Subcutaneous abdominal adipose tissue (tissue), 5 donors: Measurements from ENCODE around the gene PTPN4.
A peak's percentile ranks its signal among the peaks of the same experiment; 100 is the strongest.

ENCODE experiments used
- H3K27ac ChIP-seq: one replicate; pipeline ENCODE4 v1.7.0; 2013; ENCODE audit warnings: low read depth, mild to moderate bottlenecking, inconsistent platforms, low read length, moderate library complexity
- H3K27me3 ChIP-seq, 5 donors: one replicate each; pipeline ENCODE4 v1.7.0; 2013; ENCODE audit warnings: low read length in 5 of 5, inconsistent platforms in 1 of 5; ENCODE audit not compliant: control insufficient read depth in 5 of 5, insufficient read depth in 4 of 5
- H3K36me3 ChIP-seq, 5 donors: one replicate each; pipeline ENCODE4 v1.7.0; 2013; ENCODE audit warnings: low read length in 5 of 5; ENCODE audit not compliant: control insufficient read depth in 5 of 5, insufficient read depth in 5 of 5
- H3K4me1 ChIP-seq, 5 donors: one replicate each; pipeline ENCODE4 v1.7.0; 2013; ENCODE audit warnings: low read length in 5 of 5, mild to moderate bottlenecking in 3 of 5, moderate library complexity in 1 of 5; ENCODE audit not compliant: control insufficient read depth in 5 of 5, insufficient read depth in 5 of 5
- H3K4me3 ChIP-seq, 5 donors: one replicate each; pipeline ENCODE4 v1.7.0; 2013; ENCODE audit warnings: low read length in 5 of 5, low read depth in 1 of 5
- H3K9ac ChIP-seq, 5 donors: one replicate each; pipeline ENCODE4 v1.7.0; 2013; ENCODE audit warnings: low read length in 5 of 5, mild to moderate bottlenecking in 4 of 5, moderate library complexity in 3 of 5
- H3K9me3 ChIP-seq, 5 donors: one replicate each; pipeline ENCODE4 v1.7.0; 2013; ENCODE audit warnings: low read length in 5 of 5; ENCODE audit not compliant: control insufficient read depth in 5 of 5
- donor health status: healthy.
- donor health status: healthy.
- donor health status: healthy.
- donor health status: healthy.
- donor health status: healthy.

PTPN4 gene

GRCh38 chr2:119760956-119761275 lies 1.2 kb downstream of the PTPN4 start:
- no peaks in the 10 kb centered on the region for H3K9me3 ChIP-seq
- peak overlapping the region; percentile 93 for H3K27ac ChIP-seq
- peak overlapping the region; percentile 86 to 90 (median 88) for H3K4me3 ChIP-seq
- peaks cover 0 to 50% (median 39%) of the 10 kb centered on the region in 5 donors for H3K4me1 ChIP-seq
- no peaks in the 10 kb centered on the region for H3K27me3 ChIP-seq
- no peaks in the 10 kb centered on the region for H3K36me3 ChIP-seq
- H3K9ac ChIP-seq: peak overlapping the region in 4 of 5 donors; percentile 4 to 88 (median 86)

- no peak overlapping the region for H3K27ac ChIP-seq
- H3K4me1 ChIP-seq: peaks cover 0 to 36% (median 29%) of the 10 kb centered on the region in 5 donors
These were observed 5.1 kb downstream of the PTPN4 start for GRCh38 chr2:119764832-119765231.

GRCh38 chr2:119765433-119766002 lies 5.8 kb downstream of the PTPN4 start:
- no peak overlapping the region for H3K27ac ChIP-seq
- peaks cover 0 to 33% (median 24%) of the 10 kb centered on the region in 5 donors for H3K4me1 ChIP-seq
- no peak overlapping the region for H3K4me3 ChIP-seq
- H3K9me3 ChIP-seq: no peaks in the 10 kb centered on the region
- no peak overlapping the region for H3K9ac ChIP-seq
- H3K27me3 ChIP-seq: no peaks in the 10 kb centered on the region
- no peaks in the 10 kb centered on the region for H3K36me3 ChIP-seq

More at GRCh38 chr2:119764832-119765231, 5.1 kb downstream of the PTPN4 start:
- Histone ChIP-seq H3K9me3 (no peaks in the 10 kb centered on the region), H3K27me3 (no peaks in the 10 kb centered on the region), H3K4me3 (no peak overlapping the region), H3K36me3 (no peaks in the 10 kb centered on the region), H3K9ac (no peak overlapping the region)

GRCh38 chr2:119766944-119767343 lies 7.2 kb downstream of the PTPN4 start:
- peaks cover 0 to 21% (median 11%) of the 10 kb centered on the region in 5 donors for H3K4me1 ChIP-seq

GRCh38 chr2:119768742-119769141 lies 9.0 kb downstream of the PTPN4 start:
- Histone ChIP-seq H3K9ac (no peak overlapping the region), H3K4me3 (no peak overlapping the region), H3K4me1 (peaks cover 0 to 7% (median 0%) of the 10 kb centered on the region in 5 donors), H3K27ac (no peak overlapping the region), H3K27me3 (no peaks in the 10 kb centered on the region), H3K36me3 (no peaks in the 10 kb centered on the region), H3K9me3 (no peaks in the 10 kb centered on the region)

More at GRCh38 chr2:119766944-119767343, 7.2 kb downstream of the PTPN4 start:
- no peaks in the 10 kb centered on the region for H3K9me3 ChIP-seq
- H3K36me3 ChIP-seq: no peaks in the 10 kb centered on the region
- no peak overlapping the region for H3K4me3 ChIP-seq
- no peak overlapping the region for H3K27ac ChIP-seq
- H3K9ac ChIP-seq: no peak overlapping the region
- no peaks in the 10 kb centered on the region for H3K27me3 ChIP-seq

- Histone ChIP-seq H3K4me1 (peaks cover 0 to 7% (median 0%) of the 10 kb centered on the region in 5 donors), H3K4me3 (no peak overlapping the region), H3K27ac (no peak overlapping the region), H3K9ac (no peak overlapping the region), H3K9me3 (no peaks in the 10 kb centered on the region), H3K36me3 (no peaks in the 10 kb centered on the region), H3K27me3 (no peaks in the 10 kb centered on the region)
These were observed 9.9 kb downstream of the PTPN4 start for GRCh38 chr2:119769645-119770044.

- no peak overlapping the region for H3K4me3 ChIP-seq
- H3K36me3 ChIP-seq: no peaks in the 10 kb centered on the region
- no peaks in the 10 kb centered on the region for H3K9me3 ChIP-seq
- H3K9ac ChIP-seq: no peak overlapping the region
- no peaks in the 10 kb centered on the region for H3K27me3 ChIP-seq
- peaks cover 0 to under 1% (median 0%) of the 10 kb centered on the region in 5 donors for H3K4me1 ChIP-seq
- no peak overlapping the region for H3K27ac ChIP-seq
These were observed 11.6 kb downstream of the PTPN4 start for GRCh38 chr2:119771331-119771730.

GRCh38 chr2:119772128-119772527 lies 12.4 kb downstream of the PTPN4 start:
- Histone ChIP-seq H3K27me3 (no peaks in the 10 kb centered on the region), H3K9me3 (no peaks in the 10 kb centered on the region), H3K36me3 (no peaks in the 10 kb centered on the region), H3K4me1 (no peaks in the 10 kb centered on the region), H3K4me3 (no peak overlapping the region), H3K27ac (no peak overlapping the region), H3K9ac (no peak overlapping the region)

- H3K27ac ChIP-seq: no peak overlapping the region
- H3K9ac ChIP-seq: no peak overlapping the region
- H3K36me3 ChIP-seq: no peaks in the 10 kb centered on the region
- no peak overlapping the region for H3K4me3 ChIP-seq
- no peaks in the 10 kb centered on the region for H3K4me1 ChIP-seq
- no peaks in the 10 kb centered on the region for H3K9me3 ChIP-seq
- H3K27me3 ChIP-seq: no peaks in the 10 kb centered on the region
These were observed 13.0 kb downstream of the PTPN4 start for GRCh38 chr2:119772767-119773166.

GRCh38 chr2:119774026-119774425 lies 14.3 kb downstream of the PTPN4 start:
- H3K4me3 ChIP-seq: no peak overlapping the region
- H3K4me1 ChIP-seq: peaks cover 0 to 2% (median 0%) of the 10 kb centered on the region in 5 donors
- no peaks in the 10 kb centered on the region for H3K9me3 ChIP-seq
- no peaks in the 10 kb centered on the region for H3K36me3 ChIP-seq
- H3K27ac ChIP-seq: no peak overlapping the region
- H3K9ac ChIP-seq: no peak overlapping the region
- no peaks in the 10 kb centered on the region for H3K27me3 ChIP-seq
